GM19463 (cell line): ENCODE measurements around the gene KIF4A.

ENCODE experiments used
- ATAC-seq: cut with Tn5 transposase; IDR thresholded peaks from one replicate; pipeline ENCODE4 v1.9.1; 2021; ENCODE audit warnings: mild to moderate bottlenecking, moderate library complexity; ENCODE audit not compliant: unreplicated experiment

The KIF4A gene

GRCh38 chrX:70437921-70438665 lies 148.2 kb downstream of the KIF4A start:
- ATAC-seq: no peak

GRCh38 chrX:70439016-70439415 lies 149.1 kb downstream of the KIF4A start:
- ATAC-seq: no peak

- no peak for ATAC-seq
Measured at GRCh38 chrX:70442224-70442623, 152.3 kb downstream of the KIF4A start.

GRCh38 chrX:70444326-70444945 lies 154.5 kb downstream of the KIF4A start, which contains the start of gene DLG3:
TSS of gene DLG3 (plus strand) at chrX:70444835. CDS start at chrX:70445202, 367 bp downstream.
- peak; percentile 36 for ATAC-seq

- ATAC-seq: peak; percentile 10
Measured at GRCh38 chrX:70444946-70445656, 155.2 kb downstream of the KIF4A start.

- no peak for ATAC-seq
Measured at GRCh38 chrX:70445951-70446350, 156.0 kb downstream of the KIF4A start.

- ATAC-seq: no peak
Measured at GRCh38 chrX:70446380-70447350, 156.8 kb downstream of the KIF4A start.

- ATAC-seq: no peak
Measured at GRCh38 chrX:70449457-70449966, 159.6 kb downstream of the KIF4A start.

GRCh38 chrX:70452143-70452733 lies 162.3 kb downstream of the KIF4A start:
- peak; percentile 37 for ATAC-seq

- no peak for ATAC-seq
Measured at GRCh38 chrX:70453024-70453618, 163.2 kb downstream of the KIF4A start.

GRCh38 chrX:70454441-70455365 lies 164.8 kb downstream of the KIF4A start:
- peak; percentile 46 for ATAC-seq

- ATAC-seq: peak; percentile 25
Measured at GRCh38 chrX:70455366-70456202, 165.7 kb downstream of the KIF4A start.

GRCh38 chrX:70456256-70456655 lies 166.4 kb downstream of the KIF4A start:
- ATAC-seq: peak; percentile 18

- no peak for ATAC-seq
Measured at GRCh38 chrX:70461026-70461425, 171.1 kb downstream of the KIF4A start.

- ATAC-seq: no peak
Measured at GRCh38 chrX:70464051-70464450, 174.1 kb downstream of the KIF4A start.

GRCh38 chrX:70466968-70467367 lies 177.1 kb downstream of the KIF4A start:
- no peak for ATAC-seq

GRCh38 chrX:70468709-70469108 lies 178.8 kb downstream of the KIF4A start:
- no peak for ATAC-seq
